HCT116 (cell line): ENCODE data around the gene DCDC2. TPM values are rescaled to one million over a fixed set of nuclear protein-coding genes. Genes with fewer than 3 reads are reported as not detected.

ENCODE experiments used
- ATAC-seq: fragments of 200-7000 bp; cut with Tn5 transposase; 2 replicates; pipeline ENCODE4 v1.9.1; 2020; ENCODE audit warnings: mild to moderate bottlenecking, moderate library complexity
- BruUV-seq: library from RNA; stranded (reverse); fragments of 400-500 nt; replicated peaks from 2 replicates; lab custom pipeline; 2021; lab: Mats Ljungman, UMichigan
- CTCF ChIA-PET: fragments of 300-600 bp; sonication (Branson Sonifier 250); formaldehyde crosslinking; loops from one replicate; lab custom pipeline; 2021; ENCODE audit warnings: antibody characterized with exemption; lab: Charles Lee
- POLR2A ChIA-PET: fragments of 300-600, 350-600 bp; sonication (Branson Sonifier 250); formaldehyde crosslinking; loops from one replicate; lab custom pipeline; 2021; ENCODE audit warnings: antibody characterized with exemption; lab: Charles Lee
- RAD21 ChIA-PET, 2 experiments: fragments of 300-600 bp; sonication (Branson Sonifier 250); formaldehyde crosslinking; loops; one replicate each; lab custom pipeline; 2023; ENCODE audit warnings: low total read pairs in 2 of 2; ENCODE audit not compliant: uncharacterized antibody in 2 of 2, unreplicated experiment in 2 of 2, low non-redundant PET in 1 of 2; lab: Charles Lee
- DNase-seq: peaks from one replicate; pipeline ENCODE4 v3.0.0-alpha.2; 2010; ENCODE audit warnings: low read depth, low spot score
- H2AFZ ChIP-seq: fragments of 200-600 bp; shearing (Covaris generic), sonication (generic); 2 replicates; pipeline ENCODE4 v1.6.1; 2017; ENCODE audit warnings: low read depth, mixed run types, mixed read lengths, antibody characterized with exemption, low read length; ENCODE audit not compliant: poor library complexity, severe bottlenecking
- H3K27ac ChIP-seq: 2 replicates; pipeline ENCODE4 v1.5.1; 2012; ENCODE audit warnings: low read depth, low read length
- H3K27me3 ChIP-seq: fragments of 200-600 bp; sonication (generic); 2 replicates; pipeline ENCODE4 v1.6.1; 2016; ENCODE audit warnings: mixed run types, low read length, mixed read lengths; ENCODE audit not compliant: insufficient read depth
- H3K36me3 ChIP-seq, 2 experiments: fragments of 200-500 bp in 1 of 2; fragments of 200-600 bp in 1 of 2; sonication (Bioruptor generic) in 1 of 2; sonication (generic) in 1 of 2; 2 replicates each; pipeline versions ENCODE4 v1.5.1 to v1.6.1; 2014 to 2016; ENCODE audit warnings: low read length in 2 of 2, inconsistent platforms in 1 of 2, mixed read lengths in 1 of 2, mixed run types in 1 of 2; ENCODE audit not compliant: insufficient read depth in 2 of 2, control insufficient read depth in 1 of 2
- H3K4me1 ChIP-seq, 2 experiments: fragments of 200-600 bp in 1 of 2; sonication (generic) in 1 of 2; 2 replicates each; pipeline versions ENCODE4 v1.5.1 to v1.6.1; 2012 to 2017; ENCODE audit warnings: low read length in 2 of 2, inconsistent platforms in 1 of 2, mild to moderate bottlenecking in 1 of 2, mixed read lengths in 1 of 2, mixed run types in 1 of 2, moderate library complexity in 1 of 2; ENCODE audit not compliant: insufficient read depth in 2 of 2, control insufficient read depth in 1 of 2
- H3K4me2 ChIP-seq: fragments of 200-600 bp; sonication (generic); 2 replicates; pipeline ENCODE4 v1.6.1; 2017; ENCODE audit warnings: mixed run types, low read length, mixed read lengths
- H3K4me3 ChIP-seq, 2 experiments: fragments of 200-600 bp in 1 of 2; sonication (generic) in 1 of 2; replicated peaks in 1 of 2; 2 replicates each; pipeline ENCODE4 v1.5.1; 2011 to 2016; ENCODE audit warnings: low read length in 2 of 2, control low read depth in 1 of 2, low read depth in 1 of 2, mild to moderate bottlenecking in 1 of 2, mixed read lengths in 1 of 2, mixed run types in 1 of 2
- H3K79me2 ChIP-seq: fragments of 200-600 bp; sonication (generic); 2 replicates; pipeline ENCODE4 v1.6.1; 2017; ENCODE audit warnings: mild to moderate bottlenecking, mixed run types, low read length, moderate library complexity, mixed read lengths; ENCODE audit not compliant: insufficient read depth
- H3K9ac ChIP-seq: fragments of 200-600 bp; sonication (generic); 2 replicates; pipeline ENCODE4 v1.6.1; 2016; ENCODE audit warnings: low read length, mixed read lengths
- H3K9me2 ChIP-seq: fragments of 200-600 bp; sonication (generic), shearing (Covaris generic); 2 replicates; pipeline ENCODE4 v1.6.1; 2017; ENCODE audit warnings: mixed run types, mild to moderate bottlenecking, moderate library complexity; ENCODE audit not compliant: insufficient read depth
- H3K9me3 ChIP-seq, 2 experiments: fragments of 200-500 bp in 1 of 2; fragments of 200-600 bp in 1 of 2; sonication (Bioruptor generic) in 1 of 2; sonication (generic) in 1 of 2; 2 replicates each; pipeline ENCODE4 v1.6.1; 2014 to 2017; ENCODE audit warnings: low read length in 2 of 2, mixed read lengths in 2 of 2, inconsistent platforms in 1 of 2, low read depth in 1 of 2, mild to moderate bottlenecking in 1 of 2, mixed run types in 1 of 2, moderate library complexity in 1 of 2; ENCODE audit not compliant: control insufficient read depth in 1 of 2, insufficient read depth in 1 of 2
- H4K20me1 ChIP-seq: fragments of 200-600 bp; sonication (generic), shearing (Covaris generic); 2 replicates; pipeline ENCODE4 v1.6.1; 2017; ENCODE audit warnings: mixed run types, mild to moderate bottlenecking, moderate library complexity; ENCODE audit not compliant: insufficient read depth
- CEBPB ChIP-seq: IDR thresholded peaks from 2 replicates; pipeline ENCODE4 v1.6.1; 2012; ENCODE audit warnings: low read depth
- ELF1 ChIP-seq: IDR thresholded peaks from 2 replicates; pipeline ENCODE4 v1.6.1; 2012; ENCODE audit warnings: low read depth, borderline replicate concordance
- FOSL1 ChIP-seq: IDR thresholded peaks from 2 replicates; pipeline ENCODE4 v1.6.1; 2012; ENCODE audit warnings: low read depth
- JUND ChIP-seq: IDR thresholded peaks from 2 replicates; pipeline ENCODE4 v1.6.1; 2012
- POLR2A ChIP-seq: IDR thresholded peaks from 2 replicates; pipeline ENCODE4 v1.7.0; 2011; ENCODE audit warnings: borderline replicate concordance; ENCODE audit not compliant: insufficient read depth, insufficient read length; ENCODE audit errors: extremely low read depth
- POLR2AphosphoS5 ChIP-seq: IDR thresholded peaks from 2 replicates; pipeline ENCODE4 v1.6.1; 2011; ENCODE audit warnings: mild to moderate bottlenecking, low read depth, low read length, moderate library complexity
- SIN3A ChIP-seq: IDR thresholded peaks from 2 replicates; pipeline ENCODE4 v1.6.1; 2012; ENCODE audit warnings: low read depth
- ZFX ChIP-seq: fragments of 450-650 bp; IDR thresholded peaks from 2 replicates; pipeline ENCODE4 v1.6.1; 2017
- intact Hi-C: fragments of 100-400 bp; cut with micrococcal nuclease; formaldehyde crosslinking; loops from 2 replicates; pipeline ENCODE4 v1.10.0; 2022
- total RNA-seq: library from RNA; stranded (reverse); gene quantifications from one replicate; pipeline ENCODE4 v1.2.1, GENCODE V29; 2021; ENCODE audit not compliant: unreplicated experiment
- TF ChIP-seq, protein P1 (sequence below), 3 experiments: fragments of 200-600 bp in 1 of 3; sonication (generic) in 1 of 3; IDR thresholded peaks in 2 of 3; conservative IDR thresholded peaks in 1 of 3; 2 replicates each; pipeline ENCODE4 v1.5.1; 2012 to 2017; ENCODE audit warnings: low read depth in 2 of 3, low read length in 2 of 3, antibody characterized with exemption in 1 of 3, borderline replicate concordance in 1 of 3, control low read depth in 1 of 3, mild to moderate bottlenecking in 1 of 3, mixed read lengths in 1 of 3, mixed run types in 1 of 3, moderate library complexity in 1 of 3; ENCODE audit not compliant: insufficient read depth in 1 of 3
- TF ChIP-seq, protein P2 (sequence below): IDR thresholded peaks from 2 replicates; pipeline ENCODE4 v1.6.1; 2012; ENCODE audit warnings: low read depth
- TF ChIP-seq, protein P3 (sequence below): IDR thresholded peaks from 2 replicates; pipeline ENCODE4 v1.6.1; 2011; ENCODE audit warnings: mild to moderate bottlenecking, low read length, moderate library complexity; ENCODE audit not compliant: insufficient replicate concordance; ENCODE audit errors: extremely low read depth

Gene DCDC2
- total RNA-seq, 1 experiment from 2014 or later: 0.17 TPM

DNA sequence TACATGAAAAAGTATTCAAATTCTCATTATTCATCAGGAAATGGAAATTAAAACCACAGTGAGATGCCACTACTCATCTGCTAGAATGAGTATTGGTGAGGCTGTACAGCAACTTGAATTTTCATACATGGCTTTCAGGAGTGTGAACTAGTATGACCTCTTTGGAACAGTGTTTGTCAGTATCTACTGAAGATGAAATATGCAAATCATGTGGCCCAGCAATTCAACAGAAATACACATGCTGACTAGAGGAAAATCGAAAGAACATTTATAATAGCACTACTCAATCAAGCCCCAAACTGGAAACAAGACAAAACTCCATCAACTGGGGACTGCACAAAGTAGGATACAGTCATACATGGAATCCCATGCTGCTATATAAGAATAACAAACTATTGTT is 102.2 kb downstream of the DCDC2 start:
- no peaks in the 10 kb centered on the region for H3K4me1 ChIP-seq
- no peaks in the 10 kb centered on the region for H3K79me2 ChIP-seq
- no peak overlapping the region for H3K4me2 ChIP-seq
- no peak overlapping the region for H3K4me3 ChIP-seq
- no peak overlapping the region for H3K9ac ChIP-seq
- CTCF ChIA-PET: interaction anchor here (0.9 kb wide), 1 partner anchor 19 kb away, joined by 4 read pairs; no protein-coding TSS in a partner anchor
- TF ChIP-seq JUND (no peak), SIN3A (no peak), POLR2AphosphoS5 (no peak), ELF1 (no peak), ZFX (no peak), FOSL1 (no peak), CEBPB (no peak), POLR2A (no peak)
- TF ChIP-seq, protein P1, sequence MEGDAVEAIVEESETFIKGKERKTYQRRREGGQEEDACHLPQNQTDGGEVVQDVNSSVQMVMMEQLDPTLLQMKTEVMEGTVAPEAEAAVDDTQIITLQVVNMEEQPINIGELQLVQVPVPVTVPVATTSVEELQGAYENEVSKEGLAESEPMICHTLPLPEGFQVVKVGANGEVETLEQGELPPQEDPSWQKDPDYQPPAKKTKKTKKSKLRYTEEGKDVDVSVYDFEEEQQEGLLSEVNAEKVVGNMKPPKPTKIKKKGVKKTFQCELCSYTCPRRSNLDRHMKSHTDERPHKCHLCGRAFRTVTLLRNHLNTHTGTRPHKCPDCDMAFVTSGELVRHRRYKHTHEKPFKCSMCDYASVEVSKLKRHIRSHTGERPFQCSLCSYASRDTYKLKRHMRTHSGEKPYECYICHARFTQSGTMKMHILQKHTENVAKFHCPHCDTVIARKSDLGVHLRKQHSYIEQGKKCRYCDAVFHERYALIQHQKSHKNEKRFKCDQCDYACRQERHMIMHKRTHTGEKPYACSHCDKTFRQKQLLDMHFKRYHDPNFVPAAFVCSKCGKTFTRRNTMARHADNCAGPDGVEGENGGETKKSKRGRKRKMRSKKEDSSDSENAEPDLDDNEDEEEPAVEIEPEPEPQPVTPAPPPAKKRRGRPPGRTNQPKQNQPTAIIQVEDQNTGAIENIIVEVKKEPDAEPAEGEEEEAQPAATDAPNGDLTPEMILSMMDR (IDR thresholded peaks at IDR 0.05 in 2 of 3, conservative IDR thresholded peaks at IDR 0.05 in 1 of 3; ENCODE audit: borderline replicate concordance in 1 of 3, insufficient read depth in 1 of 3, low read depth in 2 of 3, low read length in 2 of 3): no peak
- TF ChIP-seq, protein P2, sequence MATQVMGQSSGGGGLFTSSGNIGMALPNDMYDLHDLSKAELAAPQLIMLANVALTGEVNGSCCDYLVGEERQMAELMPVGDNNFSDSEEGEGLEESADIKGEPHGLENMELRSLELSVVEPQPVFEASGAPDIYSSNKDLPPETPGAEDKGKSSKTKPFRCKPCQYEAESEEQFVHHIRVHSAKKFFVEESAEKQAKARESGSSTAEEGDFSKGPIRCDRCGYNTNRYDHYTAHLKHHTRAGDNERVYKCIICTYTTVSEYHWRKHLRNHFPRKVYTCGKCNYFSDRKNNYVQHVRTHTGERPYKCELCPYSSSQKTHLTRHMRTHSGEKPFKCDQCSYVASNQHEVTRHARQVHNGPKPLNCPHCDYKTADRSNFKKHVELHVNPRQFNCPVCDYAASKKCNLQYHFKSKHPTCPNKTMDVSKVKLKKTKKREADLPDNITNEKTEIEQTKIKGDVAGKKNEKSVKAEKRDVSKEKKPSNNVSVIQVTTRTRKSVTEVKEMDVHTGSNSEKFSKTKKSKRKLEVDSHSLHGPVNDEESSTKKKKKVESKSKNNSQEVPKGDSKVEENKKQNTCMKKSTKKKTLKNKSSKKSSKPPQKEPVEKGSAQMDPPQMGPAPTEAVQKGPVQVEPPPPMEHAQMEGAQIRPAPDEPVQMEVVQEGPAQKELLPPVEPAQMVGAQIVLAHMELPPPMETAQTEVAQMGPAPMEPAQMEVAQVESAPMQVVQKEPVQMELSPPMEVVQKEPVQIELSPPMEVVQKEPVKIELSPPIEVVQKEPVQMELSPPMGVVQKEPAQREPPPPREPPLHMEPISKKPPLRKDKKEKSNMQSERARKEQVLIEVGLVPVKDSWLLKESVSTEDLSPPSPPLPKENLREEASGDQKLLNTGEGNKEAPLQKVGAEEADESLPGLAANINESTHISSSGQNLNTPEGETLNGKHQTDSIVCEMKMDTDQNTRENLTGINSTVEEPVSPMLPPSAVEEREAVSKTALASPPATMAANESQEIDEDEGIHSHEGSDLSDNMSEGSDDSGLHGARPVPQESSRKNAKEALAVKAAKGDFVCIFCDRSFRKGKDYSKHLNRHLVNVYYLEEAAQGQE: no peak
- TF ChIP-seq, protein P3, sequence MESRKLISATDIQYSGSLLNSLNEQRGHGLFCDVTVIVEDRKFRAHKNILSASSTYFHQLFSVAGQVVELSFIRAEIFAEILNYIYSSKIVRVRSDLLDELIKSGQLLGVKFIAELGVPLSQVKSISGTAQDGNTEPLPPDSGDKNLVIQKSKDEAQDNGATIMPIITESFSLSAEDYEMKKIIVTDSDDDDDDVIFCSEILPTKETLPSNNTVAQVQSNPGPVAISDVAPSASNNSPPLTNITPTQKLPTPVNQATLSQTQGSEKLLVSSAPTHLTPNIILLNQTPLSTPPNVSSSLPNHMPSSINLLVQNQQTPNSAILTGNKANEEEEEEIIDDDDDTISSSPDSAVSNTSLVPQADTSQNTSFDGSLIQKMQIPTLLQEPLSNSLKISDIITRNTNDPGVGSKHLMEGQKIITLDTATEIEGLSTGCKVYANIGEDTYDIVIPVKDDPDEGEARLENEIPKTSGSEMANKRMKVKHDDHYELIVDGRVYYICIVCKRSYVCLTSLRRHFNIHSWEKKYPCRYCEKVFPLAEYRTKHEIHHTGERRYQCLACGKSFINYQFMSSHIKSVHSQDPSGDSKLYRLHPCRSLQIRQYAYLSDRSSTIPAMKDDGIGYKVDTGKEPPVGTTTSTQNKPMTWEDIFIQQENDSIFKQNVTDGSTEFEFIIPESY: no peak
- RAD21 ChIA-PET: no interaction called here
- DNase-seq: no peak
- H3K9me2 ChIP-seq: no peaks in the 10 kb centered on the region
- intact Hi-C loops: no loop called here
- BruUV-seq: no TSS peak
- no peaks in the 10 kb centered on the region for H3K9me3 ChIP-seq
- ATAC-seq: no peak
- no peak overlapping the region for H2AFZ ChIP-seq
- H4K20me1 ChIP-seq: no peaks in the 10 kb centered on the region
- POLR2A ChIA-PET: no interaction called here
- no peaks in the 10 kb centered on the region for H3K27me3 ChIP-seq
- no peak overlapping the region for H3K27ac ChIP-seq
- no peaks in the 10 kb centered on the region for H3K36me3 ChIP-seq
